Esophagus muscularis mucosa (tissue), 4 donors: Measurements from ENCODE around the gene LYPD3. TPM values are rescaled to one million over a fixed set of nuclear protein-coding genes. Genes with fewer than 3 reads are reported as not detected.

ENCODE experiments used
- DNase-seq: peaks from one replicate; pipeline ENCODE4 v3.0.0-alpha.2; 2017; ENCODE audit errors: extremely low spot score
- H3K27ac ChIP-seq, 4 donors: fragments of 200-600 bp; sonication (generic); replicated peaks in 1 of 4; 1 replicate in 3 of 4; 2 replicates in 1 of 4; pipeline ENCODE4 v1.5.1; 2016 to 2019; ENCODE audit warnings: mild to moderate bottlenecking in 1 of 4
- H3K27me3 ChIP-seq, 4 donors: fragments of 200-600 bp; sonication (generic); one replicate each; pipeline versions ENCODE4 v1.5.1 to v1.6.0; 2016 to 2019
- H3K36me3 ChIP-seq, 4 donors: fragments of 200-600 bp; sonication (generic); one replicate each; pipeline ENCODE4 v1.5.1; 2016 to 2019
- H3K4me1 ChIP-seq, 4 donors: fragments of 200-600 bp; sonication (generic); one replicate each; pipeline ENCODE4 v1.5.1; 2016 to 2019
- H3K4me3 ChIP-seq, 4 donors: fragments of 200-600 bp; sonication (generic); 1 replicate in 2 of 4; 2 replicates in 2 of 4; pipeline ENCODE4 v1.5.1; 2016 to 2019; ENCODE audit warnings: mild to moderate bottlenecking in 4 of 4, moderate library complexity in 1 of 4
- H3K9me3 ChIP-seq, 4 donors: fragments of 200-600 bp; sonication (generic); 1 replicate in 3 of 4; 2 replicates in 1 of 4; pipeline ENCODE4 v1.5.1; 2016 to 2019
- EP300 ChIP-seq: sonication (generic); formaldehyde crosslinking; IDR thresholded peaks from one replicate; pipeline ENCODE4 v1.6.1; 2017; ENCODE audit warnings: antibody characterized with exemption
- POLR2A ChIP-seq: fragments of 450-650 bp; IDR thresholded peaks from one replicate; pipeline ENCODE4 v1.6.1; 2017; ENCODE audit warnings: antibody characterized with exemption, moderate library complexity, mild to moderate bottlenecking, low read depth
- POLR2AphosphoS5 ChIP-seq, 2 donors: sonication (generic); formaldehyde crosslinking; IDR thresholded peaks; one replicate each; pipeline ENCODE4 v1.6.1; 2017; ENCODE audit warnings: antibody characterized with exemption in 2 of 2
- WGBS: methylation state at CpG from one replicate; pipeline ENCODE4 v1.1.5; 2018; 5-methylcytosine and 5-hydroxymethylcytosine counted together
- intact Hi-C: fragments of 100-400 bp; cut with DNase I; formaldehyde crosslinking; loops from one replicate; pipeline ENCODE4 v1.15.1; 2023
- total RNA-seq, 4 donors: library from RNA; depleted of rRNA; stranded (reverse); fragments of >200 nt; gene quantifications; one replicate each; pipeline versions ENCODE4 v1.1.0 to v1.2.1, GENCODE V29; 2016
- TF ChIP-seq, protein P1 (sequence below), 3 experiments: fragments of 200-600 bp in 2 of 3; fragments of 450-650 bp in 1 of 3; sonication (generic) in 2 of 3; IDR thresholded peaks; one replicate each; pipeline ENCODE4 v1.5.1; 2017 to 2019; ENCODE audit warnings: antibody characterized with exemption in 3 of 3, mild to moderate bottlenecking in 2 of 3, moderate library complexity in 1 of 3

LYPD3 gene
- total RNA-seq, 4 donors from 2014 or later, result 0.42 to 1.4 (median 0.84) TPM

DNA sequence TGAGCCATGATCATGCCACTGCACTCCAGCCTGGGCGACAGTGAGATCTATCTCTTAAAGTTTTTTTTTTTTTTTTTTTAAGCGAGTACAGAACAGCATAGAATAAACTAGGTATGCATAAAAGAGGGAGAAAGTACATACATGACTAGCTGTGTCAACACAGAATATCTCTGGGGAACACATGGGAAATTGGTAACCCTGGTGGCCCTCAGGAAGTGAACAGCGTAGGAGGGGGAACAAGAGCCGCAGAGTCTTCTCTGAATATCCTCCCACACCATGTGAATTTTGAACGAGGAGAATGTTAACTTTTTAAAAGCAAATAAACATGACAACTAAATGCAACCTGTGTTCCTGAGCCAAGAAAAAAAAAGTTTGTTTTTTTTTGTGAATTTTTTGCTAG is 23.9 kb upstream of the LYPD3 start:
- WGBS, result 66% methylated on average over 5 of the region's 5 CpGs
- Histone ChIP-seq H3K27me3 (no peaks in the 10 kb centered on the region), H3K27ac (no peak overlapping the region), H3K4me1 (no peaks in the 10 kb centered on the region), H3K36me3 (peaks cover 0 to 29% (median 2%) of the 10 kb centered on the region in 4 donors), H3K9me3 (no peaks in the 10 kb centered on the region), H3K4me3 (no peak overlapping the region)
- DNase-seq, result no peak
- intact Hi-C loops, result no loop called here
- TF ChIP-seq, protein P1, sequence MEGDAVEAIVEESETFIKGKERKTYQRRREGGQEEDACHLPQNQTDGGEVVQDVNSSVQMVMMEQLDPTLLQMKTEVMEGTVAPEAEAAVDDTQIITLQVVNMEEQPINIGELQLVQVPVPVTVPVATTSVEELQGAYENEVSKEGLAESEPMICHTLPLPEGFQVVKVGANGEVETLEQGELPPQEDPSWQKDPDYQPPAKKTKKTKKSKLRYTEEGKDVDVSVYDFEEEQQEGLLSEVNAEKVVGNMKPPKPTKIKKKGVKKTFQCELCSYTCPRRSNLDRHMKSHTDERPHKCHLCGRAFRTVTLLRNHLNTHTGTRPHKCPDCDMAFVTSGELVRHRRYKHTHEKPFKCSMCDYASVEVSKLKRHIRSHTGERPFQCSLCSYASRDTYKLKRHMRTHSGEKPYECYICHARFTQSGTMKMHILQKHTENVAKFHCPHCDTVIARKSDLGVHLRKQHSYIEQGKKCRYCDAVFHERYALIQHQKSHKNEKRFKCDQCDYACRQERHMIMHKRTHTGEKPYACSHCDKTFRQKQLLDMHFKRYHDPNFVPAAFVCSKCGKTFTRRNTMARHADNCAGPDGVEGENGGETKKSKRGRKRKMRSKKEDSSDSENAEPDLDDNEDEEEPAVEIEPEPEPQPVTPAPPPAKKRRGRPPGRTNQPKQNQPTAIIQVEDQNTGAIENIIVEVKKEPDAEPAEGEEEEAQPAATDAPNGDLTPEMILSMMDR (IDR thresholded peaks at IDR 0.05), result no peak
- no peak for TF ChIP-seq POLR2A
- TF ChIP-seq POLR2AphosphoS5 (IDR thresholded peaks at IDR 0.05), result no peak
- TF ChIP-seq EP300, result no peak

DNA sequence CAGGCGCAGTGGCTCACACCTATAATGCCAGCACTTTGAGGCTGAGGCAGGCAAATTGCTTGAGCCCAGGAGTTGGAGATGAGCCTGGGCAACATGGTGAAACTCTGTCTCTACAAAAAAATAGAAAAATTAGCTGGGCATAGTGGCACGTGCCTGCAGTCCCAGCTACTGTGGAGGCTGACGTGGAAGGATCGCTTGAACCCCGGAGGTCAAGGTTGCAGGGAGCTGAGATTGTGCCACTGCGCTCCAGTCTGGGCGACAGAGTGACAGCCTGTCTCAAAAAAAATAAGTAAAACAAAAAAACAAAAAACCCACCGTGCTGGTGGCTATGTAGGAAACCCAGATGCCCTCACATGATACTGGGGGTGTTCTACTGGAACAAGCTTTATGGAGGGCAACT is 22.8 kb upstream of the LYPD3 start:
- no peak overlapping the region for H3K27ac ChIP-seq
- peaks cover 0 to 23% (median 0%) of the 10 kb centered on the region in 4 donors for H3K36me3 ChIP-seq
- 91% methylated on average over 8 of the region's 8 CpGs for WGBS
- DNase-seq, result no peak
- H3K27me3 ChIP-seq, result no peaks in the 10 kb centered on the region
- no peak overlapping the region for H3K4me3 ChIP-seq
- no peaks in the 10 kb centered on the region for H3K4me1 ChIP-seq
- TF ChIP-seq POLR2A, result no peak
- TF ChIP-seq, protein P1 (IDR thresholded peaks at IDR 0.05), result no peak
- no peak for TF ChIP-seq EP300
- no peak for TF ChIP-seq POLR2AphosphoS5 (IDR thresholded peaks at IDR 0.05)
- intact Hi-C loops, result no loop called here
- H3K9me3 ChIP-seq, result no peaks in the 10 kb centered on the region

DNA sequence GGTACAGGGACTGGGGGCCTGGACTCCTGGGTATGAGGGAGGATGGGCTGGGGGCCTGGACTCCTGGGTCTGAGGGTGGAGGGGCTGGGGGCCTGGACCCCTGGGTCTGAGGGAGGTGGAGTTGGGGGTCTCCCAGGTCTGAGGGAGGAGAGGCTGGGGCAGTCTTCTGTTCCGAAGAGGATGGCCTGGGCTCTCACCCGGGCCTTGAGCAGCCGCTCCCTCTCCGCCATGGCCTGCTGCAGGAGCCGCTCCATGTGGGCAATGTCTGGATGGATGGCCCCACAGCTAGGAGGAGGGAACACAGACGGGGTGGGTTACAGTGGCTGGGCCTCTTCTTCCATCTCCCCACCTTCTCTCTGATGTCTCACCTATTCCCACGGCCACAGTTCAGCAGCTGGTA is 21.0 kb upstream of the LYPD3 start:
- intact Hi-C loops, result no loop called here
- TF ChIP-seq, protein P1 (IDR thresholded peaks at IDR 0.05), result no peak
- no peak for TF ChIP-seq POLR2AphosphoS5 (IDR thresholded peaks at IDR 0.05)
- TF ChIP-seq POLR2A, result no peak
- TF ChIP-seq EP300, result no peak

DNA sequence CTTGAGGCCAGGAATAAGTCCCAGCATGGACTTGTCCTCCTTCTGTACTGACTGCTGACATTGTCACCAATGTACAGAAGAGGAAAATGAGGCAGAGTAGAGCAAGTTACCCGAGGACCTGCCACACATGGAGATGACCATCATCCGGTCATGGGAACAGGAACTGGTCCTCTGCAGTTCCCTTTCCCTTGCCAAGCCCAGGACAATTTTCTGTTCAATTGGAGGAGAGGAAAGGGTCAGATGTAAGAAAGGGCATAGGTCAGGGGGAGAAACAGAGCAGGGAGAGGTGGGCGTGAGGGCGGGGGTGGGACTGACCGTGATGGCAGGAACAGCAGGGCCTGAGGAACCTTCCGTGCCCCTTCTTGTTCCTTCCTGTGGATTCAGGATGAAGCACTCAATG is 20.5 kb upstream of the LYPD3 start:
- intact Hi-C loops, result no loop called here
- H3K4me1 ChIP-seq, result no peaks in the 10 kb centered on the region
- no peak overlapping the region for H3K4me3 ChIP-seq
- TF ChIP-seq, protein P1 (IDR thresholded peaks at IDR 0.05), result no peak
- TF ChIP-seq EP300 (no peak), POLR2AphosphoS5 (IDR thresholded peaks at IDR 0.05) (no peak), POLR2A (no peak)
- H3K36me3 ChIP-seq, result peaks cover 0 to 20% (median 0%) of the 10 kb centered on the region in 4 donors
- H3K9me3 ChIP-seq, result no peaks in the 10 kb centered on the region
- no peak for DNase-seq
- H3K27me3 ChIP-seq, result no peaks in the 10 kb centered on the region
- no peak overlapping the region for H3K27ac ChIP-seq
- WGBS, result 76% methylated on average over 6 of the region's 6 CpGs

More for the DNA sequence above, 21.0 kb upstream of the LYPD3 start:
- Histone ChIP-seq H3K4me3 (no peak overlapping the region), H3K27ac (no peak overlapping the region), H3K36me3 (peaks cover 0 to 22% (median 0%) of the 10 kb centered on the region in 4 donors), H3K4me1 (no peaks in the 10 kb centered on the region), H3K27me3 (no peaks in the 10 kb centered on the region), H3K9me3 (no peaks in the 10 kb centered on the region)
- no peak for DNase-seq
- whole genome bisulfite sequencing, result 97% methylated on average over 5 of the region's 7 CpGs

DNA sequence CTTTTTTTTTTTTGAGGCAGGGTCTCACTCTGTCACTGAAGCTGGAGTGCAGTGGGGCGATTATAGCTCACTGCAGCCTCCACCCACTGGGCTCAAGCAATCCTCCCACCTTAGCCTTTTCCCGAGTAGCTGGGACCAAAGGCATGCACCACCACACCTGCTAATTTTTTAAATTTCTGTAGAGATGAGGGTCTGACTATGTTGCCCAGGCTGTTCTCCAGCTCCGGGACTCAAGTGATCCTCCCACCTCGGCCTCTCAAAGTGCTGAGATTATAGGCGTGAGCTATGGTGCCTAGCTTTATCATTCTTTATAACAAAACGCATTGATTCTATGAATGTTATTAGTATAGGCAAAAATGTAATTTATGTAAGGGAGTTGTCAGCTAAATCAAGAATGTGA is 17.9 kb upstream of the LYPD3 start:
- intact Hi-C loops, result no loop called here
- 96% methylated on average over 6 of the region's 6 CpGs for WGBS
- H3K27me3 ChIP-seq, result no peaks in the 10 kb centered on the region

More for the DNA sequence above, 17.9 kb upstream of the LYPD3 start:
- TF ChIP-seq, protein P1 (IDR thresholded peaks at IDR 0.05), result no peak
- TF ChIP-seq EP300 (no peak), POLR2A (no peak), POLR2AphosphoS5 (IDR thresholded peaks at IDR 0.05) (no peak)
- Histone ChIP-seq H3K4me1 (no peaks in the 10 kb centered on the region), H3K9me3 (no peaks in the 10 kb centered on the region), H3K4me3 (no peak overlapping the region), H3K36me3 (peaks cover 0 to 31% (median 0%) of the 10 kb centered on the region in 4 donors), H3K27ac (no peak overlapping the region)
- DNase-seq, result no peak
